Neural cell (in vitro differentiated cells): ENCODE measurements around the gene IKZF1. TPM values are rescaled to one million over a fixed set of nuclear protein-coding genes. Genes with fewer than 3 reads are reported as not detected.
A peak's percentile ranks its signal among the peaks of the same experiment; 100 is the strongest.

Source experiments
- H2AFZ ChIP-seq: fragments of 200-600, 300-800 bp; sonication (generic), shearing (Covaris generic); 2 replicates; pipeline ENCODE4 v1.6.0; 2014; ENCODE audit warnings: low read depth, mild to moderate bottlenecking, antibody characterized with exemption, low read length, moderate library complexity
- H3F3A ChIP-seq: fragments of 200-600 bp; shearing (Covaris generic); 2 replicates; pipeline ENCODE4 v1.6.1; 2016; ENCODE audit warnings: mild to moderate bottlenecking, moderate library complexity, mixed read lengths, antibody characterized with exemption, low read length; ENCODE audit not compliant: insufficient read depth, poor library complexity, severe bottlenecking
- H3K27ac ChIP-seq: fragments of 200-600, 300-800 bp; sonication (generic), shearing (Covaris generic); 2 replicates; pipeline ENCODE4 v1.5.1; 2014; ENCODE audit warnings: mild to moderate bottlenecking, low read length, moderate library complexity
- H3K27me3 ChIP-seq: fragments of 300-800, 200-600 bp; sonication (generic), shearing (Covaris generic); 2 replicates; pipeline ENCODE4 v1.6.0; 2014; ENCODE audit warnings: mild to moderate bottlenecking, low read depth, low read length, moderate library complexity; ENCODE audit not compliant: insufficient read depth
- H3K36me3 ChIP-seq: fragments of 300-800, 200-600 bp; sonication (generic), shearing (Covaris generic); 2 replicates; pipeline ENCODE4 v1.5.1; 2014; ENCODE audit warnings: mild to moderate bottlenecking, antibody characterized with exemption, low read length, moderate library complexity; ENCODE audit not compliant: insufficient read depth
- H3K4me2 ChIP-seq: fragments of 300-800, 200-600 bp; sonication (generic), shearing (Covaris generic); 2 replicates; pipeline ENCODE4 v1.6.0; 2014; ENCODE audit warnings: mild to moderate bottlenecking, low read length
- H3K4me3 ChIP-seq: fragments of 300-800, 200-600 bp; sonication (generic), shearing (Covaris generic); 2 replicates; pipeline ENCODE4 v1.5.1; 2014; ENCODE audit warnings: mild to moderate bottlenecking, low read length, moderate library complexity
- H3K79me2 ChIP-seq: fragments of 200-600 bp; shearing (Covaris generic); replicated peaks from 2 replicates; pipeline ENCODE4 v1.6.0; 2014; ENCODE audit warnings: mild to moderate bottlenecking, low read length, moderate library complexity; ENCODE audit not compliant: insufficient read depth
- H3K9ac ChIP-seq: fragments of 300-800, 200-600 bp; sonication (generic), shearing (Covaris generic); 2 replicates; pipeline ENCODE4 v1.6.1; 2016; ENCODE audit warnings: mild to moderate bottlenecking, low read length, mixed read lengths
- H3K9me2 ChIP-seq: fragments of 200-600 bp; shearing (Covaris generic); 2 replicates; pipeline ENCODE4 v1.6.1; 2016; ENCODE audit warnings: mild to moderate bottlenecking, low read length, mixed read lengths; ENCODE audit not compliant: insufficient read depth
- H3K9me3 ChIP-seq: fragments of 200-600, 300-800 bp; sonication (generic), shearing (Covaris generic); 2 replicates; pipeline ENCODE4 v1.6.1; 2016; ENCODE audit warnings: mild to moderate bottlenecking, mixed run types, low read length, moderate library complexity, mixed read lengths
- H4K20me1 ChIP-seq: fragments of 200-600 bp; shearing (Covaris generic); 2 replicates; pipeline ENCODE4 v1.6.1; 2016; ENCODE audit warnings: mild to moderate bottlenecking, mixed run types; ENCODE audit not compliant: insufficient read depth
- CTCF ChIP-seq: fragments of 450-650 bp; IDR thresholded peaks from 2 replicates; pipeline ENCODE4 v1.5.1; 2014; ENCODE audit warnings: antibody characterized with exemption, mild to moderate bottlenecking, moderate library complexity; ENCODE audit not compliant: poor library complexity, severe bottlenecking
- EP300 ChIP-seq: fragments of 450-650 bp; conservative IDR thresholded peaks from 2 replicates; pipeline ENCODE4 v1.6.1; 2014; ENCODE audit warnings: antibody characterized with exemption, mild to moderate bottlenecking, moderate library complexity; ENCODE audit not compliant: poor library complexity, severe bottlenecking
- EZH2 ChIP-seq: fragments of 200-600, 300-800 bp; shearing (Covaris generic), sonication (generic); IDR thresholded peaks from 2 replicates; pipeline ENCODE4 v1.6.1; 2014; ENCODE audit warnings: antibody characterized with exemption, low read length, borderline replicate concordance, mild to moderate bottlenecking; ENCODE audit not compliant: insufficient read depth, poor library complexity, severe bottlenecking
- MXI1 ChIP-seq: fragments of 450-650 bp; conservative IDR thresholded peaks from 2 replicates; pipeline ENCODE4 v1.6.1; 2014; ENCODE audit warnings: antibody characterized with exemption, mild to moderate bottlenecking; ENCODE audit not compliant: poor library complexity, severe bottlenecking
- POLR2AphosphoS5 ChIP-seq: IDR thresholded peaks from 2 replicates; pipeline ENCODE4 v1.6.1; 2012
- RAD21 ChIP-seq: fragments of 450-650 bp; conservative IDR thresholded peaks from 2 replicates; pipeline ENCODE4 v1.6.1; 2014; ENCODE audit warnings: antibody characterized with exemption, mild to moderate bottlenecking, moderate library complexity
- SMC3 ChIP-seq: fragments of 450-650 bp; conservative IDR thresholded peaks from 2 replicates; pipeline ENCODE4 v1.6.1; 2014; ENCODE audit warnings: antibody characterized with exemption, mild to moderate bottlenecking, moderate library complexity; ENCODE audit not compliant: poor library complexity
- TAF1 ChIP-seq: IDR thresholded peaks from 2 replicates; pipeline ENCODE4 v1.6.1; 2012; ENCODE audit warnings: low read depth
- polyA plus RNA-seq: library from polyadenylated mRNA; depleted of rRNA; stranded (reverse); fragments of >200 nt; gene quantifications from 2 replicates; pipeline ENCODE4 v1.2.3, GENCODE V29; 2014
- TF ChIP-seq, protein P1 (sequence below): IDR thresholded peaks from 2 replicates; pipeline ENCODE4 v1.6.1; 2012; ENCODE audit warnings: borderline replicate concordance

Gene IKZF1
- polyA plus RNA-seq, 1 donor from 2014 or later = 0.24 TPM

DNA sequence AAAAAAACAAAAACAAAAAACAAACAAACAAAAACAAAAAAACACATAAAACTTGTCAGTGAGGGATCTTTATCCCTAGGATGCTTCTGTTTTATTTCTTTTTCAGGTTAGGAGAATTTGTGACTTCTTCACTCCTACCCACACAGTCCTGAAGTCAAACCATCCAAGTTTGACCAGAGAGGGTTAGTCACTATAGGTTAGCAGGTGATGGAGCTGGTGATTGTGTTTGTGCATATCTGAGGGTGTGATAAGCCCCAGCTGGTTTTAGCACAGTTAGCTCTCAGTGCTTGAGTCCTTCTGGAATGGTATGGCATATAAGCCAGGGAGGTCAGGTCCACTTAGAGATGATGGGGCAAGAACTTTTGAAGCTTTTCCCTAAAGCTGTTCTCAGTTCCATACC lies 11.8 kb upstream of the IKZF1 start:
- Histone ChIP-seq H3K27ac (peak overlapping the region; percentile 56), H3K27me3 (no peaks in the 10 kb centered on the region), H3K36me3 (no peaks in the 10 kb centered on the region), H2AFZ (no peak overlapping the region), H3K79me2 (no peaks in the 10 kb centered on the region), H4K20me1 (no peaks in the 10 kb centered on the region), H3K9ac (no peak overlapping the region), H3K4me2 (no peak overlapping the region), H3K4me3 (no peak overlapping the region), H3K9me2 (no peaks in the 10 kb centered on the region), H3F3A (peaks cover 5% of the 10 kb centered on the region), H3K9me3 (no peaks in the 10 kb centered on the region)
- no peak for TF ChIP-seq POLR2AphosphoS5
- TF ChIP-seq TAF1 = no peak
- TF ChIP-seq, protein P1, sequence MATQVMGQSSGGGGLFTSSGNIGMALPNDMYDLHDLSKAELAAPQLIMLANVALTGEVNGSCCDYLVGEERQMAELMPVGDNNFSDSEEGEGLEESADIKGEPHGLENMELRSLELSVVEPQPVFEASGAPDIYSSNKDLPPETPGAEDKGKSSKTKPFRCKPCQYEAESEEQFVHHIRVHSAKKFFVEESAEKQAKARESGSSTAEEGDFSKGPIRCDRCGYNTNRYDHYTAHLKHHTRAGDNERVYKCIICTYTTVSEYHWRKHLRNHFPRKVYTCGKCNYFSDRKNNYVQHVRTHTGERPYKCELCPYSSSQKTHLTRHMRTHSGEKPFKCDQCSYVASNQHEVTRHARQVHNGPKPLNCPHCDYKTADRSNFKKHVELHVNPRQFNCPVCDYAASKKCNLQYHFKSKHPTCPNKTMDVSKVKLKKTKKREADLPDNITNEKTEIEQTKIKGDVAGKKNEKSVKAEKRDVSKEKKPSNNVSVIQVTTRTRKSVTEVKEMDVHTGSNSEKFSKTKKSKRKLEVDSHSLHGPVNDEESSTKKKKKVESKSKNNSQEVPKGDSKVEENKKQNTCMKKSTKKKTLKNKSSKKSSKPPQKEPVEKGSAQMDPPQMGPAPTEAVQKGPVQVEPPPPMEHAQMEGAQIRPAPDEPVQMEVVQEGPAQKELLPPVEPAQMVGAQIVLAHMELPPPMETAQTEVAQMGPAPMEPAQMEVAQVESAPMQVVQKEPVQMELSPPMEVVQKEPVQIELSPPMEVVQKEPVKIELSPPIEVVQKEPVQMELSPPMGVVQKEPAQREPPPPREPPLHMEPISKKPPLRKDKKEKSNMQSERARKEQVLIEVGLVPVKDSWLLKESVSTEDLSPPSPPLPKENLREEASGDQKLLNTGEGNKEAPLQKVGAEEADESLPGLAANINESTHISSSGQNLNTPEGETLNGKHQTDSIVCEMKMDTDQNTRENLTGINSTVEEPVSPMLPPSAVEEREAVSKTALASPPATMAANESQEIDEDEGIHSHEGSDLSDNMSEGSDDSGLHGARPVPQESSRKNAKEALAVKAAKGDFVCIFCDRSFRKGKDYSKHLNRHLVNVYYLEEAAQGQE = no peak
- no peak for TF ChIP-seq EP300
- no peak for TF ChIP-seq MXI1
- no peak for TF ChIP-seq RAD21
- no peak for TF ChIP-seq EZH2
- TF ChIP-seq CTCF = no peak
- no peak for TF ChIP-seq SMC3

DNA sequence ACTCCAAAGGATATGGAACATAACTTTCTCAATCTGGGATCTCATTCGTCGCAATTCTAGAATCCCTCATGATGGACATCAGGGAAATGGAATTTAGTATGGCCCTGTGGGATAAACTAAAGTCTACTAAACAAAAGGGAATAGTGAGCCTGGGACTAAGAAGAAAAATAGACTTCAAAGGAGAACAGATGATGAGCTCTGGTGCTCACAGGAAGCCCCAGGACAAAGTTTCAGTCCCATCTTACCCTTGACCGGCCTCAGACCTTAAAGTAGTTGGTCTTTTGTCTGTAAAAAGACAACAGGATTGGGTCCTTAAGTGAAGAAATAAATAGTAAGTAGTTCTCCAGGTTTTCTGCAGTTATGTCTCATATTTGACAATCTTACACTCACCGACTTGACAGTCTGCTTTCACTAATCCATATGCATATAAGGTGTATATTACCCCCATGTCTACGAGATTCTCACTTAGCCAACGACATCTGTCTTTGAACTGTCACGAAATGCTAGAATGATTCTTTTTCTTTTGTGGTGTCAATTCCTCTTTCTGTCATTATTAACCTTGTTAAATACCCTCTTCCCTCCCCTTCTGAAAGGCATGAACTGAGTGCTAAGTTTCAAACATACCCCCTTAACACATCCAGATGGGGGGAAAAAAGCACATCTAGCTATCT lies 10.9 kb upstream of the IKZF1 start:
- Histone ChIP-seq H3K4me3 (peak overlapping the region; percentile 16), H3K9me2 (no peaks in the 10 kb centered on the region), H2AFZ (no peak overlapping the region), H3K9me3 (no peaks in the 10 kb centered on the region), H3F3A (peaks cover 5% of the 10 kb centered on the region), H3K27ac (peak overlapping the region; percentile 56), H4K20me1 (no peaks in the 10 kb centered on the region), H3K27me3 (no peaks in the 10 kb centered on the region), H3K9ac (no peak overlapping the region), H3K36me3 (no peaks in the 10 kb centered on the region), H3K4me2 (no peak overlapping the region), H3K79me2 (no peaks in the 10 kb centered on the region)
- no peak for TF ChIP-seq TAF1
- TF ChIP-seq RAD21 = no peak
- no peak for TF ChIP-seq EZH2
- TF ChIP-seq POLR2AphosphoS5 = peak; percentile 49
- TF ChIP-seq EP300 = peak; percentile 90
- TF ChIP-seq, protein P1 = no peak
- no peak for TF ChIP-seq CTCF
